CD4-positive, alpha-beta T cell (primary cell): ENCODE results near the gene HSPB7. TPM values are rescaled to one million over a fixed set of nuclear protein-coding genes. Genes with fewer than 3 reads are reported as not detected.
"Not testable (repeated sequence)": the region's sequence is repeated elsewhere in the genome, so short reads cannot be mapped to it uniquely, and the experiment has no call there.

Source experiments
- ATAC-seq: fragments of 200-7000 bp; cut with Tn5 transposase; one replicate; pipeline ENCODE4 v1.10.0; 2022; ENCODE audit warnings: mild to moderate bottlenecking; ENCODE audit not compliant: poor library complexity
- CTCF ChIA-PET: fragments of 350-600 bp; sonication (Branson Sonifier 250); formaldehyde crosslinking; loops from one replicate; lab custom pipeline; 2021; ENCODE audit warnings: antibody characterized with exemption, inconsistent platforms; lab: Charles Lee
- POLR2A ChIA-PET: fragments of 350-600 bp; sonication (Branson Sonifier 250); formaldehyde crosslinking; loops from one replicate; lab custom pipeline; 2021; ENCODE audit warnings: antibody characterized with exemption, inconsistent platforms; lab: Charles Lee
- DNase-seq, 14 experiments: peaks; one replicate each; pipeline ENCODE4 v3.0.0-alpha.2; 2013 to 2020; ENCODE audit warnings: mixed read lengths in 2 of 14
- H3K27ac ChIP-seq, 2 donors: one replicate each; pipeline versions ENCODE4 v1.5.1 to v1.7.0; 2013; ENCODE audit warnings: low read length in 2 of 2, low read depth in 1 of 2, mild to moderate bottlenecking in 1 of 2
- H3K27me3 ChIP-seq, 2 experiments: 1 replicate in 1 of 2; 2 replicates in 1 of 2; pipeline versions ENCODE4 v1.6.1 to v1.7.0; 2013; ENCODE audit warnings: low read length in 2 of 2, control low read depth in 1 of 2, mild to moderate bottlenecking in 1 of 2, moderate library complexity in 1 of 2; ENCODE audit not compliant: insufficient read depth in 2 of 2, control insufficient read depth in 1 of 2
- H3K36me3 ChIP-seq: one replicate; pipeline ENCODE4 v1.6.1; 2013; ENCODE audit warnings: low read length, control low read depth; ENCODE audit not compliant: insufficient read depth
- H3K4me1 ChIP-seq: one replicate; pipeline ENCODE4 v1.6.1; 2013; ENCODE audit warnings: low read length, control low read depth; ENCODE audit not compliant: insufficient read depth
- H3K4me3 ChIP-seq: one replicate; pipeline ENCODE4 v1.5.1; 2013; ENCODE audit warnings: mild to moderate bottlenecking, low read length, moderate library complexity
- H3K9me3 ChIP-seq, 2 experiments: 1 replicate in 1 of 2; 2 replicates in 1 of 2; pipeline versions ENCODE4 v1.6.1 to v1.7.0; 2013; ENCODE audit warnings: low read length in 2 of 2, mild to moderate bottlenecking in 2 of 2, control low read depth in 1 of 2, moderate library complexity in 1 of 2; ENCODE audit not compliant: control insufficient read depth in 1 of 2, insufficient read depth in 1 of 2
- H3K27ac Mint-ChIP-seq: one replicate; pipeline ENCODE4 v1.8.0; 2020; ENCODE audit warnings: mixed read lengths
- H3K27me3 Mint-ChIP-seq: one replicate; pipeline ENCODE4 v1.8.0; 2021; ENCODE audit warnings: mixed read lengths
- H3K36me3 Mint-ChIP-seq: one replicate; pipeline ENCODE4 v1.8.0; 2021; ENCODE audit warnings: low read depth, mixed read lengths
- H3K4me1 Mint-ChIP-seq: one replicate; pipeline ENCODE4 v1.8.0; 2021; ENCODE audit warnings: low read depth, mixed read lengths
- H3K4me3 Mint-ChIP-seq: one replicate; pipeline ENCODE4 v1.8.0; 2020; ENCODE audit warnings: mild to moderate bottlenecking, mixed read lengths
- H3K9me3 Mint-ChIP-seq: one replicate; pipeline ENCODE4 v1.8.0; 2020; ENCODE audit warnings: mixed read lengths
- intact Hi-C, 2 experiments: fragments of 100-400 bp; cut with DNase I in 1 of 2; cut with micrococcal nuclease in 1 of 2; formaldehyde crosslinking; loops; one replicate each; pipeline versions ENCODE4 v1.15.1 to v1.9.0; 2023 to 2025; cut with DNase I, micrococcal nuclease
- total RNA-seq, 174 experiments: library from RNA in 2 of 174; stranded (reverse) in 2 of 174; gene quantifications; one replicate each; pipeline ENCODE4 v1.2.3 and lab custom pipeline; 2021 to 2026
- TF ChIP-seq, protein P1 (sequence below): fragments of 200-600 bp; IDR thresholded peaks from one replicate; pipeline ENCODE4 v1.8.0; 2022; ENCODE audit warnings: antibody characterized with exemption, mild to moderate bottlenecking

Gene HSPB7
- total RNA-seq, 2 experiments from 2014 or later = not detected

DNA sequence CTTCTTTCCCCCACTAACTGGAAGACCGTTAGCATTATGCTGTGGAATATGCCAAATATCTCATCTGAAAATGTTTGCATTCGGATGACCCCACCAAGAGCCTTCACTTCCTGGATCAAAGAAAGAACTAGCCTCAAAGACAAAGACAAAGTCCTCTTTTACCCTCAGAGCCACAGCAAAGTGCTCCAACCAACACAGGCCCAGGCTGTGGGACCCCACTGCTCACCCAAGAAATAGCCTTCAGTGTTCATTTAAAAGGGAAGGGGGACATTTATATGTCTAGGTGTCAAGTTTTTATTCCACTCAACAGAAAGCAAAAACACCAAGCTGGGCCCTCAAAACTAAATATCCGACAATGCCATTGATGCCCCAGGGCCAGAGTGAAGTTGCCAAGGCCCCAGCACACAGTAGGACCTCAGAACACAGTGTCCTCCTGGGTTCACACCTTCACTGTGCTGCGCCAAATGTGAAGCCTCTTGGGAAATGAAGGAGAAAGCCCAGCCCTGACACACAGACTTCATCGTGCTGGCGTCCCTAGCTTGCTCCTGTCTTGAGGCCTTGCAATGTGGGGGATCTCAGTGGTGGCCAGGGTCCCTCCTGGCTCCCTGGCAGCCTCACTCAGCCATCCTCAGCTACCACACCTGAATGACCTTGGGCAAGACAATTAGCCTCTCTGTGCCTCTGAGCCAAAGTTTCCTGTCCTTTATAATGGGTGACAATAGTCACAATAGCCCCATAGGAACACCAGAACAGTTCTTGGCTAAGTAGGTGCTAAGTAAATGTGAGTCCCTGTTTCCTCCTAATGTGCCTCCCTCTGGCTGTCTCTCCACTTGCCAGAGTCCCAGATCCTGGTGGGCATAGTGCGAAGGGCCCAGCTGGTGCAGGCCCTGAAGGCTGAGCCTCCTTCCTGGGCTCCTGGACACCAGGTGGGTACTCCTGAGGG is 37.0 kb upstream of the HSPB7 start:
- POLR2A ChIA-PET = no interaction called here
- peaks cover 6% of the 10 kb centered on the region for H3K27me3 Mint-ChIP-seq
- TF ChIP-seq, protein P1, sequence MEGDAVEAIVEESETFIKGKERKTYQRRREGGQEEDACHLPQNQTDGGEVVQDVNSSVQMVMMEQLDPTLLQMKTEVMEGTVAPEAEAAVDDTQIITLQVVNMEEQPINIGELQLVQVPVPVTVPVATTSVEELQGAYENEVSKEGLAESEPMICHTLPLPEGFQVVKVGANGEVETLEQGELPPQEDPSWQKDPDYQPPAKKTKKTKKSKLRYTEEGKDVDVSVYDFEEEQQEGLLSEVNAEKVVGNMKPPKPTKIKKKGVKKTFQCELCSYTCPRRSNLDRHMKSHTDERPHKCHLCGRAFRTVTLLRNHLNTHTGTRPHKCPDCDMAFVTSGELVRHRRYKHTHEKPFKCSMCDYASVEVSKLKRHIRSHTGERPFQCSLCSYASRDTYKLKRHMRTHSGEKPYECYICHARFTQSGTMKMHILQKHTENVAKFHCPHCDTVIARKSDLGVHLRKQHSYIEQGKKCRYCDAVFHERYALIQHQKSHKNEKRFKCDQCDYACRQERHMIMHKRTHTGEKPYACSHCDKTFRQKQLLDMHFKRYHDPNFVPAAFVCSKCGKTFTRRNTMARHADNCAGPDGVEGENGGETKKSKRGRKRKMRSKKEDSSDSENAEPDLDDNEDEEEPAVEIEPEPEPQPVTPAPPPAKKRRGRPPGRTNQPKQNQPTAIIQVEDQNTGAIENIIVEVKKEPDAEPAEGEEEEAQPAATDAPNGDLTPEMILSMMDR = no peak
- H3K27ac Mint-ChIP-seq = no peak overlapping the region
- no peak overlapping the region for H3K4me3 ChIP-seq
- H3K4me1 ChIP-seq = peaks cover 7% of the 10 kb centered on the region
- CTCF ChIA-PET = no interaction called here
- H3K9me3 Mint-ChIP-seq = no peaks in the 10 kb centered on the region
- DNase-seq = no peak
- no peak overlapping the region for H3K4me3 Mint-ChIP-seq
- H3K36me3 ChIP-seq = no peaks in the 10 kb centered on the region
- peaks cover 0 to 7% of the 10 kb centered on the region in 2 experiments for H3K27me3 ChIP-seq
- peaks cover 6% of the 10 kb centered on the region for H3K4me1 Mint-ChIP-seq
- ATAC-seq = no peak
- no peaks in the 10 kb centered on the region for H3K36me3 Mint-ChIP-seq
- no peaks in the 10 kb centered on the region for H3K9me3 ChIP-seq
- intact Hi-C loops = loop anchor here in 1 of 2 experiments (2.0 kb wide), 1 partner anchor 262 kb away; no protein-coding TSS in a partner anchor
- no peak overlapping the region for H3K27ac ChIP-seq

DNA sequence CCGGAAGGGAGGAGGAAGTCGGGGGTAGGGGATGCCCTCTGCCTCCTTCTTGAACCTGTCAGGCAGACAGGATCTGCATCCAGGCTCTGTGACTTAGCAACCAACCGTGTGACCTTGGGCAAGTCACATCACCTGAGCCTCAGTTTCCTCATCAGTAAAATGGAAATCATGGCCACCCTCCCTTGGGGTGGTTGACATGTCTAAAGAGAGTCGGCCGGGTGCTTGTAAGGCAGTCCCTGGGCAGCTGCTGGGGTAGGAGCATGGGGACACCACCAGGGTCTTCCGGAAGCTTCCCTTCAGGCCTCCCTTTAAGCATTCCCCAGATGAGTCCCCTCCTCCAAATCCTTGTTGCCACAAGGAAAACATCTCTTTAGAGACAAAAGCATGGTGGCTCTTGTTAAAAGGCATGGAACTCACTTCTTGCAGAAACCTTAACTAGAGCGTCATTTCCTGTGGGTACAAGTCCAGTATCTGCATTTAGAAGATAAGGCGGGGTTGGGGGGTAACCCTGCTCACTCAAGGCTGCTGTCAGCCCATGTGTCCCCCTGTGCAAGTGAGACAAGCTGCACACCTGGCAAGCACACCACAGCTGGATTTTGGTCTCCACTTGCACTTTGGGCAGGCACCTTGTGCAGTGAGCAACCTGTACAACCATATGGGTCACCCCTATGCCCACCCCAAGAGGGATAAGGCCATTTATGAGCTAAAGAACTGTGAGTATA is 36.1 kb upstream of the HSPB7 start:
- Mint-ChIP-seq H3K4me1 (peaks cover 6% of the 10 kb centered on the region), H3K36me3 (no peaks in the 10 kb centered on the region), H3K4me3 (no peak overlapping the region), H3K9me3 (no peaks in the 10 kb centered on the region), H3K27ac (no peak overlapping the region), H3K27me3 (peaks cover 14% of the 10 kb centered on the region)
- ChIA-PET POLR2A (no interaction called here), CTCF (no interaction called here)
- no peak overlapping the region for H3K4me3 ChIP-seq
- peaks cover under 1 to 10% of the 10 kb centered on the region in 2 experiments for H3K27me3 ChIP-seq
- intact Hi-C loops = loop anchor here in 1 of 2 experiments (2.0 kb wide), 1 partner anchor 261 kb away; no protein-coding TSS in a partner anchor
- DNase-seq (no peak), ATAC-seq (no peak)
- H3K9me3 ChIP-seq = no peaks in the 10 kb centered on the region
- TF ChIP-seq, protein P1 = no peak
- H3K4me1 ChIP-seq = peaks cover 9% of the 10 kb centered on the region
- H3K36me3 ChIP-seq = no peaks in the 10 kb centered on the region
- no peak overlapping the region for H3K27ac ChIP-seq

DNA sequence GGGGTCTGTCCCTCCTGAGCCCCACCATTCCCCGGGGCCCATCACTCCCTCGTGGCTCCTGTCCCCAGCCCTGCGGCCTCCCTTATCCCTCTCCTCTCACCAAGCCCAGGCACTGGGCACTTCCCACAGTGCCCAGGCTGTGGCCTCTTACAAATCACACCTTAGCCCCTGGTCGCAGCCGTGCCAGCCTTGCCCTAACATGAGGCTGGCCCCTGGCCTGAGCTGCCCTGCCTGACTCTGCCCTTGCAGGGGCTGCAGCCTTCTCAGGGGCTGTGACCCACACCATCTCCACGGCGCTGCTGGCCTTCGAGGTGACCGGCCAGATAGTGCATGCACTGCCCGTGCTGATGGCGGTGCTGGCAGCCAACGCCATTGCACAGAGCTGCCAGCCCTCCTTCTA is 34.1 kb upstream of the HSPB7 start:
- Histone ChIP-seq H3K4me1 (peaks cover 15% of the 10 kb centered on the region), H3K27me3 (peaks cover 4 to 11% of the 10 kb centered on the region in 2 experiments)
- H3K27ac ChIP-seq, H3K36me3 Mint-ChIP-seq, POLR2A ChIA-PET, ATAC-seq, H3K4me3 ChIP-seq, H3K4me3 Mint-ChIP-seq, H3K9me3 Mint-ChIP-seq, DNase-seq, H3K9me3 ChIP-seq, H3K27ac Mint-ChIP-seq, CTCF ChIA-PET, intact Hi-C loops, H3K4me1 Mint-ChIP-seq, H3K36me3 ChIP-seq: not testable (repeated sequence)
- peaks cover 21% of the 10 kb centered on the region for H3K27me3 Mint-ChIP-seq
